NCI-H526 (cell line): ENCODE results near the gene EGR4.

Experiments used
- DNase-seq, 2 experiments: peaks; one replicate each; lab custom pipeline; 2025; lab: John Stamatoyannopoulos, UW

The EGR4 gene

DNA sequence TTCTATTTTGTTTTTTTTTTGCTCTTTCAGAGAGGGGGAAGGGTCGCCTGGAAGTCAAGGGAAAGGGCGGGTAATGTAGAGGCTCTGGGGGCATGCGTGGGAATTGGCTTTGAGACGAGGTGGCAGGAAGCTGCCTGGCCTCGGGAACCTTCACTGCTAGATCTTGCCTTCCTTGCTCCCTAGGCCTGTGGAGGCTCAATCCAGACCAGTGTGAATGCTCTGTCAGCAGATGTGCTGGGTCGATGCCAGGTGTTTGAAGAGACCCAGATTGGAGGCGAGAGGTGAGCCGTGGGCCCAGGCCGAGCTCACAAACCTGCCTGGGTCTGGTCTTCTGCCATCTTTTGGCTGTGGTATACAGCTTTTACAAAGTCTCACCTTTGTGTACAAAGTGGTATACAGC is 43.7 kb downstream of the EGR4 start:
- DNase-seq, result no peak

GRCh38 chr2:73246850-73247249 is 46.5 kb downstream of the EGR4 start:
- no peak for DNase-seq

GRCh38 chr2:73244580-73244979 is 48.8 kb downstream of the EGR4 start:
- DNase-seq, result no peak

DNA sequence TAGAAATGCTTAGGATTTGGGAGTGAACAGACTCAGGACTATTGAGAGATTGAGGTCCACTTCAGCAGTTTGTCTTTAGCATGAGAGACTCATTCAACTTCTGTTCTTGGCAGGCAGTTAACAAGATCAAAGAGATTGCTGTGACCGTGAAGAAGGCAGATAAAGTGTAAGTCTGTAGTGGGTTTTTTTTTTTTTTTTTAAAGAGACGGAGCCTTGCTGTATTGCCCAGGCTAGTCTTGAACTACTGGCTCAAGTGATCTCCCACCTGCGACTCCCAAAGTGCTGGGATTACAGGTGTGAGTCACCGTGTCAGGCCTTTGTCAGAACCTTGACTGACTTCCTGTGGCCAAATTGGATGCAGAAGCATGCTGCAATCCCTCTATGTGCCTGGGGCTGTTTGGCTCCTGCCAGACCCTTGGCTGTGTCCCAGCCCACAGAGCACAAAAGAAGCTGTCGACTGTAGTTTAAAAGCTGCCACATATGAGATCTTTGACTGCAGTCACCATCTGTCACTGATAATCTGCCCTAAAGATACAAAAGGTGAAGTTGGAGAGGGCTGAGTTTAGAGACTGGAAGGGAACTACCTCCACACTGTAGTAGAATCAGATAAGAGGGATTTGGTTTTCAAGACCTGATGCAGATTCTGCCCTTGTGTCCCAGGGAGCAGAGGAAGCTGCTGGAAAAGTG is 49.3 kb downstream of the EGR4 start:
- no peak for DNase-seq
